AG09309 (cell line): Measurements from ENCODE around the gene CADPS2.

ENCODE experiments used
- DNase-seq: peaks from one replicate; pipeline ENCODE4 v3.0.0-alpha.2; 2010; ENCODE audit warnings: low read depth
- H3K4me3 ChIP-seq: 2 replicates; pipeline ENCODE4 v1.5.1; 2011; ENCODE audit warnings: mild to moderate bottlenecking, low read depth, low read length, moderate library complexity; ENCODE audit not compliant: control insufficient read depth
- CTCF ChIP-seq: IDR thresholded peaks from 2 replicates; pipeline ENCODE4 v1.5.1; 2011; ENCODE audit warnings: mild to moderate bottlenecking, low read depth, low read length, inconsistent platforms; ENCODE audit not compliant: insufficient read depth, control insufficient read depth; ENCODE audit errors: missing control alignments

Gene CADPS2

GRCh38 chr7:122864016-122864415 lies 22.2 kb downstream of the CADPS2 start:
- no peak for DNase-seq
- no peak for TF ChIP-seq CTCF
- no peak overlapping the region for H3K4me3 ChIP-seq

GRCh38 chr7:122858320-122858719 lies 27.9 kb downstream of the CADPS2 start:
- no peak for TF ChIP-seq CTCF
- H3K4me3 ChIP-seq = no peak overlapping the region
- DNase-seq = no peak

GRCh38 chr7:122850528-122850927 lies 35.7 kb downstream of the CADPS2 start:
- TF ChIP-seq CTCF = no peak
- H3K4me3 ChIP-seq = no peak overlapping the region
- DNase-seq = no peak

- no peak overlapping the region for H3K4me3 ChIP-seq
- TF ChIP-seq CTCF = no peak
- no peak for DNase-seq
These were observed 36.3 kb downstream of the CADPS2 start for GRCh38 chr7:122849957-122850328.

GRCh38 chr7:122849322-122849956 lies 36.8 kb downstream of the CADPS2 start:
- TF ChIP-seq CTCF = no peak
- no peak for DNase-seq
- H3K4me3 ChIP-seq = no peak overlapping the region

- no peak for DNase-seq
- no peak overlapping the region for H3K4me3 ChIP-seq
These were observed 38.3 kb downstream of the CADPS2 start for GRCh38 chr7:122847871-122848473.

More at GRCh38 chr7:122847871-122848473, 38.3 kb downstream of the CADPS2 start:
- TF ChIP-seq CTCF = no peak
